ENCODE results near the gene CRIP3.

CRIP3 gene

DNA sequence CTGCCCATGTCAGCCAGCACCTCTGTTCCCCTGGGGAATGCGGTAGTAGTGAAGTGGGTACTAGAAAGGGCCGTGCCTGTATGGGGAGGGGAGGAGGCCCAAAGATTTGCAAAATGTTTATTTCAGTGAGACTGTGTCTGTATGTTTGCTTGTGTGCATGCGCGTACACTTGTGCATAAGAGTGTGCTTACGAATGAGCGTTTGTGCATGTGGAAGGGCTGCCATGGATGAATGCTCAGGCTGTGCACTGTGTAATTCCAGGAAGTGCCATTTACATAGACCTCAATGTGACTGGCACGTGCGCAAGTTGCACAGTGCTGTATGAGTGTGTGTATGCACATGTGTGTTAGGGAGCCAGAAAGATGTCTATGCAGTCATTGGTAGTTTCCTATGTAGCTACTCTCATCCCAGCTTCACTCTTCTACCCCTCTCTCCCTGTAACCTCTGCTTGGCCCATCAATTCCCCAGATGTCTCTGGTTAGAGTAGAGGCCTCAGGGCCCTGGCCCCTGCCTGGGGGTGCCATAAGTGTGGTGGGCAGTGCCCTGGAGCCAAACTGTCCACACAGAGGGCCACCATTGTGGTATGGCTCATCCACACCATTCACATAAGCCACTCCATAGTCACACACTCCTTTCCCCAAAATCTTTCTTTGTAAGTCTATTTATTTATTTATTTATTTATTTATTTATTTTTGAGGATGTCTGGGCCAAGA is 37.4 kb downstream of the CRIP3 start:
- DNase-seq, result no peak

DNA sequence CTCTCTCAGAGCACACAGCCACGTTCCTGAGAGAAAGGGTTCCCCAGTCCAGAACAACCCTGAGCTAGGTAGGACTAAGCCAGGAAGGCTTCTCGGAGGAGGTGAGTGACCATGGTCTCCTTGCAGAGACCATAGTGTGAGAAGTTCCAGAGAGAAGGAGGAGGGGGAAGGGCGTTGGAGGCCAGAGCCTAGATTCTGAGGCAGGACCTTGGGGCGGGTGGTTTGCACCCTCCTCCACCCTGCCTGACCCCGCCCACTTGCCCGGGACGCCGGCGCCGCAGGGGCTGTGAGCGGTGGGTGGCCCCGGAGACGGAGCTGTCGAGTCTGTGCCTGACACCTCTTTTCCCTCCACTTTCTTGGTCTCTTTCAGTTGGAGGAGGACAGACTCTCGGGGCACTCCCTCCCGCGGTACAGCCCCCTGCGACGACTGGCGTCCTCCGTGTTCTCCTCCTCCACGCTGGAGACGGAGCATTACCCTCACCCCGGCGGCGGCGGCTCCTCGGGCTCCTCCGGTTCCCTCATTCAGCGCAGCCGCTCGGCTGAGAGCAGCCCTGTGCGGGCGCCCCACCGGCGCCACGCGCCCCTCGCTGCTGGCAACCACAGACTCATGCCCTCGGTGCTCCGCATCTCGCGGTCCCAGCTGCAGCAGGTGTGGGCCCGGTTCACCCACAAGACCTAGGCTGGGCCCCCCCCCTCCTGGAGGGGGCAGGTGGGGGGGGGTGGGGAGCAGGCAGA is 39.2 kb downstream of the CRIP3 start:
- DNase-seq, result peak; percentile 41

DNA sequence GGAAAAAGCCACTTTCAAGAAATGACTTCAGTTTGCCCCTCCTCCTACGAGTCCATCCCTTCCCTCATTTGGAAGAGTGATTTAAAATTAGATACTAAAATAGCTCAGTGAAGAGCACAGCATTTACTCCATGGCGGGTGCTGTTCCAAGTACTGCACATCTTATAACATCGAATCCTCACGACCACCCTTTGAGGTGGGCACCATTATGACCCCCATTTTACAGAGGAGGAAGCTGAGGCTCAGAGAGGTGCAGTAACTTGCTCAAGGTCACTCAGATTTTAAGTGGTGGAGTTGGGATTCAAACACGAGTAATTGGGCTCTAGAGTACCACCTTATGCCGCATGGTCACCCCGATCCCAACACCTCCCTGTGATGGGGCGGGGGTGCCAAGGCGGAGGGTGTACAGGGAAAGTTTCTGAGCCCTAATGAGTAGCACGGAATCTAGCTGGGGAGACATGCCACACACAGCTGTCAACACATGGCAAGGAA is 39.8 kb downstream of the CRIP3 start:
- DNase-seq, result no peak

DNA sequence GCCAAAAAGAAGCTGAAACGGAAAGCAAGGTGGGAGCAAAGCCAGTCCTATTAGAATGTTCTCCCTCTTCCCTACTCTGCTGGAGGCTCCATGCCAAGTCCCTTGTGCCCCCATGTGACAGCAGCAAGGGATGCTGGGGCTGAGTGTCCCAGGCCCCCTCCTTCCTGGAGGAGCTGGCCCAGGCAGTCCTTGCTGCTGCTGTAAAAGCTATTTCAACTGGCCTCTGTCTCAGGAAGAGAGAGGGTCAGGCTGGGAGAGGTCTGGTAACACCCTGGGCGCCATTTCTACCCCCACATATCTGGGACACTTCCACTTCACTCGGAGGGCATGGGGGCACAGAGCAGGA is 40.3 kb downstream of the CRIP3 start:
- DNase-seq, result no peak

DNA sequence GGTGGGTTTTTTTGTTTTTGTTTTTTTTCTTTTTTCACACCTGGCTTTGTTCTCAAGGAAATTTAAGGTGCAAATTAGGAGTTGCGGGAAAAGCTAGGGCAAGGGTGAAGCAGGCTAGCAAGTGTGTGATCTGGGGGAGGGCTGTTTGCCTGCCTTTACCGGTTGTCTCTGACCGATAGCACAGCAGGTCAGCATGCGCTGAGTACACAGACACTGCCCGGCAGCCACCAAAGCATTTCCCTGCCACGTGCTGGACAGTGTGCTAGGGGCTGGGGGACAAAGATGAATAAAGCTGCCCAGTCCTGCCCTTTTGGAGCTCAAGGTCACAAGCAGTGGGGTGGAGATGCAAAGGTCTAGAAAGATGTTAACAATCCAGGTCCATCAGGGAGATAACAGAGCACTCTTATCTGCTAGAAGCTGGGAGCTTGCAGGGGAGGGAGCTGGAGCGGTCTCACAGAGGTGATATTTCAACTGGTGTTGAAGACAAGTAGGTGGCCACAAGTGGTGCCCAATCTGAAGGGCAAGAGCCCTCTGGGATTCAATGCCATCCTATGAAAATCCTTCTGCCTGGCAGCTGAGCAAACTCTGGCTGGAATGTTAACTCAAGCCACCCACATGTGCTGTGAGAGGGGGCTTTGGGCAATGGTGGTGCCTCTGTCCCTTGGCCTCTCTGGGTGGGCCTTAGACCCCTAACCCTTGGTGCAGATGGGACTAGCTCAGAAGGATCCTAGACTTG is 40.8 kb downstream of the CRIP3 start:
- no peak for DNase-seq

DNA sequence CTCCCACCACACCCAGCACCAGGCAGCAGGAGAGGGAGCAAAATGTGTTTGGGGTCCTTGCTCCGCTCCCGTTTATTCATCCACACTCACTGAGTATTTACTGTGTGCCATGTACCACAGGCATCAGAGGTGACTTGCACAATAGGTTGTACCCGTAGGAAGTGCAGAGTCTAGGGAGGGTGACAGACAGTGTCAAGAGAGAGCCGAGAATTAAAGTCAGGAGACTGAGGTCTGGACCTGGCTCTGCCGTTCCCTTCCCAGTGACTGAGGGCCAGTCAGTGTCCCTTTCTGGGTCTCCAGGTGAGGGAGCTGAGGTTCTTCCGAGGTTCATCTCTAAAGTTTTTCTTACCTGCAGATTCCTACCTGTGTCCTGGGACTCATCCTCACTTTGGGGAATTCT is 43.1 kb downstream of the CRIP3 start:
- no peak for DNase-seq

DNA sequence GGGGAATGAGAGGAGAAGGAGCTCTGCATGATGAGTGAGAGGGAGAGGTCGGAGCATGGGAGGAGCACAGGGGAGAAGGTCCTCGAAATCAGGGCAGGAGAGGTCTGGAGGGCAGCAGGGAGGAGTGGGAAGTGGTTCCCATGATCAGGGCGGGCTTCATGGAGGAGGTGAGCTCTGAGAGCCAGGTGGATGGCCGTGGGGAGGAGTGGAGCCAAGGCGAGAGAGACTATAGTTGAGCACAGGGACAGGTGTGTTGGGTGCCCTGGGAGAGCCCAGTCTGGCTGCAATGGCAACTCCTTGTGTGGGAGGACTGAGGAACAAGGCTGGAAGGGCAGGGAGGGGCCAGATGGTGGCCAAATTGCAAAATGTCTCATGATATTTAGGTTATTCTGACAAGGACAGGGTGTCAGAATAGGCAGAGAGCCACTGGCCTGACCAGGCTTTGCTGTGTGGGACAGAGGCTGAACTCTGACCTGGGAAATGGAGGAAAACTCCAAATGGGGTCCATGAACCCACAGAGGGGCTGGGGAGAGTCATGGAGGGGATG is 44.0 kb downstream of the CRIP3 start:
- DNase-seq, result no peak

DNA sequence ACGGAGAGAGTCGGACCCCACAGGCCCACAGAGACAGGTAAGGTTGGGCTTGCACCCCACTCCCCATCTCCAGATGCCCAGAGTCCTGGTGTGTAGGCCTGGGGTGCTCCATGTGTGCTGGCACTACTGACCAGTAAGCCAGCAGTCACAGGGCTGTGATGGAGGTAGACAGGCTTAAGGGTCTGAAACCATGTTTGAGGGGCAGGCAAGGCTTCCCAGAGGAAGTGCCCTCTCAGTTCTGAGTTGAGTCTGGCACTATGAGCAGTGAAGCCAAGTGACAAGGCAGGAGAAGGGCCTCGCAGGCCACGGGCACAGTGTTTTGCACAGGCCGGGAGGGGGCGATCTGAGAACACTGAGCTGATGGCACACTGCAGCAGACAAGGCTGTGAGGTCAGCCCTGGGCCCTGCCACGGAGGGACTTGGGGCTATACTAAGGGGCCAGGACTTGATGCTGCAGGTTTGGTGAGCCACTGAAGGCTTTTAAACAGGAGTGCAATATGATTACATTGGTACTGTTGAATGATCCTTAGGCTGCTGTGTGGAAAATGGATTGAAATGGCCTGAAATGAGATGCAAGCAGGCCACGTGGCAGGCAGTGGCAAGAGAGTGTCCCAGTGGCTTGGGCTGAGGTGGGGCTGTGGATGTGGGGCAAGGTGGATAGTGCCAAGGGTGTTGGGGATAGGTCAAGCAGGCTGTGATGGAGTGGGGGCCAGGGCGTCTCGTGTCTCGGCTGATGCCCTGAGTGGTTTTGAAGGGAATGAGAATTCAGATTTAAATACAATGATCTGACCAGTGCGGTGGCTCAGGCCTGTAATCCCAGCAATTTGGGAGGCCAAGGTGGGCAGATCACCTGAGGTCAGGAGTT is 45.1 kb downstream of the CRIP3 start:
- DNase-seq, result peak; percentile 77

DNA sequence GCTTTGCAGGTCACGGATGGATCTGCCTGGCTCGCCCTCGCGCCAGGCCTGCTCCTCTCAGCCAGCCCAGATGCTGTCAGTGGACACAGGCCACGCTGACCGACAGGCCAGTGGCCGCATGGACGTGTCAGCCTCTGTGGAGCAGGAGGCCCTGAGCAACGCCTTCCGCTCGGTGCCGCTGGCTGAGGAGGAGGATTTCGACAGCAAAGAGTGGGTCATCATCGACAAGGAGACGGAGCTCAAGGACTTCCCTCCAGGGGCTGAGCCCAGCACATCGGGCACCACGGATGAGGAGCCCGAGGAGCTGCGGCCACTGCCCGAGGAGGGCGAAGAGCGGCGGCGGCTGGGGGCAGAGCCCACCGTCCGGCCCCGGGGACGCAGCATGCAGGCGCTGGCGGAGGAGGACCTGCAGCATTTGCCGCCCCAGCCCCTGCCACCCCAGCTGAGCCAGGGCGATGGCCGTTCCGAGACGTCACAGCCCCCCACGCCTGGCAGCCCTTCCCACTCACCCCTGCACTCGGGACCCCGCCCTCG is 45.8 kb downstream of the CRIP3 start:
- DNase-seq, result no peak

DNA sequence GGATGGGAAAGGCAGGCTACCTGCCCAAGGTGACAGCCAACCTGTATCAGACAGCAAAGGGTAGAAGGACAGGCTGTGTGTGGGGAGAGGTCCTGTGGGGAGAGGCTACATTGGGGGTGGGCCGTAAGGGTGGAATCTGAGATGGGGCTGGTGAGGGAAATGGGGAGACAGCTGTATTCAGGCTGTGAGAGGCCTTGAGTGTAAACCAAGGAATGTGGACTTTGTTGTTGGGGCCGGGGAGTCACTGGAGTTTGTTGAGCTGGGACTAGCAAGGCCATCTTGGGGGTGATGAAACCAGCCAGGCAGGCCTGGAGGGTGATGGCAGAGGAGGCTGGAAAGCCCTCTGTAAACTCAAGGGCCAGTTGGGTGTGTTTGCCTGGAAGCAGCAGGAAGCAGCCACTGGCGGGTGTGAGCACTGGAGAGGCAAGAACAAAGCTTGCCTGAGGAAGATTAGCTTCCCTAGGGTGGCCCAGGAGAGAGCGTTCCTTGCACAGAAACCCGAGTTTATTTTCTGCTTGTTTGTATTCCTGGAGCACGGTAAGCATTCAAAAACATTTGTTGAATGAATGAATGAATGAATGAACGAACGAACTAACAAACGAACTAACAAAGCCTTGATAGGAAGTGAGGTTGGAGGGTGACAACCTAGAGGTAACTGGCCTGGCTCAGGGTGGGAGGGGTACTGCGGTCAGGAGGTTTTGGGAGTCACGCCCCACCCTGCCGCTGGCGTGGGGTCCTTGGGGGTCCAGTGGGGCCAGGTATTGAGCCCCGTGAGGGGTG is 46.4 kb downstream of the CRIP3 start:
- no peak for DNase-seq

DNA sequence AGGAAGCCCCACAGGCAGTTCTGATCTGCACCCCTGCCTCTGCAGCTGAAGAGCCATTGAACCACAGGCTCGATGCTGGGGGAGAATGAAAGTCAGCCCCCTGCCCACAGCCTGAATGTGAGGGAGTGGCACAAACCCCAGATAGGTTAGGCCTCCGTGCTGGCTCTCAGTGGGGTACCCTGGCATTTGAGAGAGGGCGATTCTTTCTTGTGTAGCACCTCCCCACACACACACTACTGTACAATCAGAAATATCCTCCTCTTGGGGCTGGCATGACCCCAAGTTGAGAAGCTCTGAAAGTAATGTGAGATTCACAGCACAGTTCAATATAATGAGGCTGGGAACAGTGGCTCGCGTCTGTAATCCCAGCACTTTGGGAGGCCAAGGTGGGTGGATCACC is 47.4 kb downstream of the CRIP3 start:
- no peak for DNase-seq

DNA sequence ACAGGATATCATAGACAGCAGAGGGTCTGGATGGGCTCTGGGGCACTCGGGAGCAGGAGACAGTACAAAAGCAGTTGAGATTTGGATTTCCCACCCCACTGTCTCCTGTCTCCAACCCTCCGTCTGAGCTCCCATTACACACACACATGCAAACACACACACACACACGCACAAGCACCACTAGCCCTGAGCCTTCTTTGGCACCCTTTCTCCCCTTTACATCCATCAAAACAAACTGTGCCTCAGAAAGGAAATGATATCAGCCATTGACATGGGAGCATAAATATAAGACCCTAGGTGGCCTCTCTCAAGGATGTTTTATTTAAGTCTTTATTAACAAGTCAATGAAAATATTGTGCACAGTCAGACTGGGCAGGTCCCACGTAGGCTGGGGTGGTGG is 47.8 kb downstream of the CRIP3 start:
- no peak for DNase-seq

DNA sequence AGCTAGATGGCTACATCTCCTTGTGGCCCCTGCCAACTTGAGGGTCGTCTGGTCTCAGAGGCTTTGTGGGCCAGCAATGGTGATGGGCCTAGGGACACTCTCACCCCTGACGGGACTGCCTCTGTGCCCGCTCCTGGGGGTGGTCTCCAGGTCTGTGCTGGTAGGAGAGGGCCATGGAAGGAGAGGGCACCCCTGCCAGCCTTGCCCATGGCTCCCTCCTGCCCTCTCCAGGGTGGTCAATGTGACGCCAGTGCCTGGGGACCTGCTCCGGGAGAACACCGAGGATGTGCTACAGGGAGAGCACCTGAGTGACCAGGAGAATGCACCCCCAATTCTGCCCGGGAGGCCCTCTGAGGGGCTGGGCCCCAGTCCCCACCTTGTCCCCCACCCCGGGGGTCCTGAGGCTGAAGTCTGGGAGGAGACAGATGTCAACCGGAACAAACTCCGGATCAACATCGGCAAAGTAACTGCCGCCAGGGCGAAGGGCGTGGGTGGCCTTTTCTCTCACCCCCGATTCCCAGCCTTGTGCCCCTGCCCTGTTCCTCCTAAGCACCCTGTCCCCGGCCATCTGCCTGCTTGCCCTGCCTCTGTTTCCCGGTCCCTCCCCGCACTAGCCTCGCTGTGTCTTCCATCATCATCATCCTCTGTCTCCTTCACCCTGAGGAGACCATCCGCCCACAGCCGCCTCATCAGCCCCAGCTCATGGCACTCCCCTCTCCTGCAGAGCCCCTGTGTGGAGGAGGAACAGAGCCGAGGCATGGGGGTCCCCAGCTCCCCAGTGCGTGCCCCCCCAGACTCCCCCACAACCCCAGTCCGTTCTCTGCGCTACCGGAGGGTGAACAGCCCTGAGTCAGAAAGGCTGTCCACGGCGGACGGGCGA is 49.6 kb downstream of the CRIP3 start:
- no peak for DNase-seq

DNA sequence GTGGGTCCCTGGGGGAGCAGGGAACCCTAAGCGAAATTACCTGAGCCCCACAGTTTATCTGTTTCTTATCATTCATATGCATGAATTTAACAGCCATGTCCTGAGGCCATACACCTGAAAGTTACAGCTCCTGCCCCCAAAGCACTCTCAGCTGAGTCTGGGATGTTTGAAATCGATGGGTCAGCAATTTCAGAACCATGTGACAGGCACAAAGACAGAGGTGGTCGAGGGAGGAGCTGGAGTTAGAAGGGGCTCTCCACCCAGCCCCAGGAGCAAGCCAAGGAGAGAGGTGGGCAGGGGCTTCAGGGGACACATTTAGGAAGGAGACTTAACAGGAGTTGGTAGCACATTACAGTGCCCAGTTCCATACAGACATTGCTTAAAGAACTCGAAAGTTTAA is 50.4 kb downstream of the CRIP3 start:
- no peak for DNase-seq

DNA sequence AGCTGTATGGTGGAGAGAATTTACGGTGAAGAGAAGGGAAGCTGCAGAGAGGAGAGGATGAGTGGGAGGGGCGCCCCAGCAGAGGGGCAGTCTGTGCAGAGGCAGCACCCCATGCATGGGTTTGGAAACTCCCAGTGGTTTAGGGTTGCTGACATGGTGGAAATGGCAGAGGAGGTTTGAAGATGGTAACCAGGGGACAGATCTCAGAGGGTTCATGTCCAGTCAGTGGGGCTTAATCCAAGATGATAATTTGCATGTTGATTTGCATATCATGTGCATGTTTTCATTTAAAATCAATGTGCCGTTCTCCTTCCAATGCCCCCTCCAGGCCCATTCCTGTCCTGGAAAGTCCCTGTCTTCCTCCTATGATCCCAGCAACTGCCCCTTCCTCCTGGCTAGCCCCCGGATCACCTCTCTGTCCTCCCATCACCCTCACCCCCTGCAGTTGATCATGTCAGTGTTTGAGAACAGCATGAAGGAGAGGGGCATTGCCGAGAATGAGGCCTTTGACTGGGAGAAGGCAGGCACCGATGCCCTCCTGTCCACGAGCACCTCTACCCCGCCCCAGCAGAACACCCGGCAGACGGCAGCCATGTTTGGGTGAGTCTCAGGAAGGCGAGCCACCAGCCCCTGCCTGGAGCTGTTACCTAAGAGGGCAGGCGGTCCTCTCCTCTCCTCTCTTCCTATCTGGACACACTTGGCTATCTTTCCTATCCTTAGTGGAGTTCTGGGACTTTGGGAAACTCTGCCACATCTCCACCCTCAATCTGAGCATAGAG is 51.1 kb downstream of the CRIP3 start:
- no peak for DNase-seq

DNA sequence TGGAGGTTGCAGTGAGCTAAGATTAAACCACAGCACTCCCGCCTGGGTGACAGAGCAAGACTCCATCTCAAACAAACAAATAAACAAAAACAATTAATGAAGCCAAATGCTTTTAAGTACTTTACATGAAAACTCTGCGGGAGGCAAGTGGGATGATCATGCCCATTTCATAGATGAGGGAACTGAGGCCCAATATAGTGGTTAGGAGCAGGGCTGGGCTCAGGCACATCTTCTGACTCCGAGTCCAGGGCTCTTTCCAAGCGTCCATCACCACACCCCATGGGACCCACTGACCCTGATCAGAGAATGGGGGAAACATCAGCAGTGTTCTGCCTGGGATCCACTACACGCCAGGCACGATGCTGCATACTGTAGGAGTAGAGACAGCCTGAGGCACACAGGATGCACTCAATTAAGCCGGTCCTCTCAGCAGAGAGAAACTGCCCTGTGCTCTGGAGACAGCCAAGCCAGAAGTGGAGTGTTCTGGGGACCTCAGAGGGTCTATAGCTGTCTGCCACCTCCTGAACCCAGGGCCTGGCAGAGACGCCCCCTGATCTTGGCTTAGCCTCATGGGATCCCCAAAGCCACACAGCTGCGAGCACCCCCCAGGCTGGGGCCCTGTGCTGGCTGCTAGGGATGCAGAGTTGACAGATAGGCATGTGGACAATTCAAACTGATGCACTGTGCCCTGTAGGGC is 51.8 kb downstream of the CRIP3 start:
- no peak for DNase-seq

All from stimulated activated CD4-positive, alpha-beta T cell treated with anti-CD3 and anti-CD28 coated beads, Interleukin-12 subunit alpha, Interleukin-12 subunit beta, amount 100 ng/mL, for 4 hours (primary cell).